Adrenal gland (tissue), 5 donors: ENCODE measurements around the gene CDK14.

Experiments
- POLR2A ChIP-seq, 2 donors: fragments of 450-650 bp; IDR thresholded peaks; one replicate each; pipeline ENCODE4 v1.6.1; 2017; ENCODE audit warnings: antibody characterized with exemption in 2 of 2, mild to moderate bottlenecking in 2 of 2, moderate library complexity in 1 of 2
- TF ChIP-seq, protein P1 (sequence below), 6 experiments: fragments of 450-650 bp in 4 of 6; fragments of 200-600 bp in 2 of 6; sonication (generic) in 1 of 6; IDR thresholded peaks; 1 replicate in 5 of 6; 2 replicates in 1 of 6; pipeline versions ENCODE4 v1.5.1 to v1.8.0; 2016 to 2021; ENCODE audit warnings: antibody characterized with exemption in 6 of 6, mild to moderate bottlenecking in 2 of 6, moderate library complexity in 1 of 6
- donor health status: DM: no; HTN: no; CAD: no.

DNA sequence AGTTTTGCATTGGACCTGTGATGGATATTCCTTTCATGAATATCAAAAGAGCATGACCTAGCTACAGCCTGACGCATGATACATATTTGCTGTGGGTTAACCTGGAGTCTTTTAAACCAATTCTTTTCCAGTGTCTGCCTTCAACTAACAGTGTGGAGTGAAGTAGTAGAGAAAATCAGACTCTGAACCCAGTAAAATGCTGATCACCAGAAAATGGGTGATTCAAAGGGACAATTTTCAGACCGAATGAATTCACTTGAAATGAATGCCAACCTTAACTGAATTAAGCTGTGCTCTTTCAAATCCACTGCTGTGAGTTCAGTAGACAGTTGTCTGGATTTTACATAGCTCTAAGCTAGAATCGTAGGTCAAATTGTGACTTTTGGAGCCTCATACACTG is 123.0 kb downstream of the CDK14 start:
- TF ChIP-seq, protein P1, sequence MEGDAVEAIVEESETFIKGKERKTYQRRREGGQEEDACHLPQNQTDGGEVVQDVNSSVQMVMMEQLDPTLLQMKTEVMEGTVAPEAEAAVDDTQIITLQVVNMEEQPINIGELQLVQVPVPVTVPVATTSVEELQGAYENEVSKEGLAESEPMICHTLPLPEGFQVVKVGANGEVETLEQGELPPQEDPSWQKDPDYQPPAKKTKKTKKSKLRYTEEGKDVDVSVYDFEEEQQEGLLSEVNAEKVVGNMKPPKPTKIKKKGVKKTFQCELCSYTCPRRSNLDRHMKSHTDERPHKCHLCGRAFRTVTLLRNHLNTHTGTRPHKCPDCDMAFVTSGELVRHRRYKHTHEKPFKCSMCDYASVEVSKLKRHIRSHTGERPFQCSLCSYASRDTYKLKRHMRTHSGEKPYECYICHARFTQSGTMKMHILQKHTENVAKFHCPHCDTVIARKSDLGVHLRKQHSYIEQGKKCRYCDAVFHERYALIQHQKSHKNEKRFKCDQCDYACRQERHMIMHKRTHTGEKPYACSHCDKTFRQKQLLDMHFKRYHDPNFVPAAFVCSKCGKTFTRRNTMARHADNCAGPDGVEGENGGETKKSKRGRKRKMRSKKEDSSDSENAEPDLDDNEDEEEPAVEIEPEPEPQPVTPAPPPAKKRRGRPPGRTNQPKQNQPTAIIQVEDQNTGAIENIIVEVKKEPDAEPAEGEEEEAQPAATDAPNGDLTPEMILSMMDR (IDR thresholded peaks at IDR 0.05), result no peak
- TF ChIP-seq POLR2A (IDR thresholded peaks at IDR 0.05), result no peak
